Measurements from ENCODE around the gene PLCD4.
A peak's percentile ranks its signal among the peaks of the same experiment; 100 is the strongest.

PLCD4 gene
- 0.24 to 1.1 (median 0.75) reads per million in 4 experiments for total RNA-seq

DNA sequence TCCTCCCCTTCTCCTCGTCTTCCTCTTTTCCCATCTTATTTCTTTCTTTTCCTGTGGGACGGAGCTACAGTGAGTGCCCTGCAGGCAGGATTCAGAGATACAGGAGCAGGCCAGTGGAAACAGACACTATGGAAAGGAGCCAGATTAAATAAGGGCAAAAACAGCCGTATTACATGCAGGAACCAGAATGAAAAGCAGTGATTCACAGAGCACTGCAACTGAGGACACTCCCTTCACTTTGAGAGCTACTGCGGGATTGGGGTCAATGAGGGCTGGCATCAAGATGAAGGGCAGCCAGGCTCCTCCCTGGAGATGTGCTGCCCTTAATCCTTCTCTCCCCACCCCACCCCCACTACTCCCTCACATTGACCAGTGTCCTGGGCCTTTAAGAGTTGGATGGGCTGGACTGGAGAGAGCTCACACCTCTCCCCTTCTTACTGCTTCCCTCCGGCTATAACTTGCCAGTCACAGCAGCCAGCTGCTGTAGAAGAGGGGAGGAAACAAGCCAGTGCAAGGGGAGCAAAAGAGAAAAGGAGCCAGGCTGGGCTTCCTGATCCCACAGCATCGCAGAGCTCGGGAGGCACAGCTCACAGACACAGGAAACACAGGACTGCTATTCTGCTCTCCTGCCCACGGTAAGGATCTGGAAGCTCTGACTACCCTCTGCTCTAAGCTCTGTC is at the start of gene PLCD4:
Gene PLCD4 (plus strand): TSS at position 464 of the 680 bp plus-strand sequence. CDS start 7,841 bp downstream, outside the sequence.
- DNase-seq: no peak

DNA sequence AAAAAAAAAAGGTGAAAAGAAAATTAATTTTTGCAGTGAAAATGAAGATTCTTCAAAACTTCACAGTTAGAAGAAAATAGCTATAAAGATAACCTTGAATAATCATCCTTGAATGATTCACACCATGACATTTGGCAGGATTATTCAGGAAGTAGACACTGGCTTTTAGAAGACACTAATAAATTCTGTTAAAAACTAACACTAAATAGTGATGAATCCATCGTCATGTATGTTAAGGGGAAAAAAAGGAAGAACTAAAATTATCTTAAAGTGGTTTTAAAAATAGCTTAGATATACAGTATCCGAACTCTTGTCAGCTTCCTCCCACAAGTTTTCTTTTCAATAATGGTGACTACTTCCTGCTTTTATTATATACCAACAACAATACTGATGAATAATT is 49.8 kb upstream of the PLCD4 start:
- DNase-seq: no peak

DNA sequence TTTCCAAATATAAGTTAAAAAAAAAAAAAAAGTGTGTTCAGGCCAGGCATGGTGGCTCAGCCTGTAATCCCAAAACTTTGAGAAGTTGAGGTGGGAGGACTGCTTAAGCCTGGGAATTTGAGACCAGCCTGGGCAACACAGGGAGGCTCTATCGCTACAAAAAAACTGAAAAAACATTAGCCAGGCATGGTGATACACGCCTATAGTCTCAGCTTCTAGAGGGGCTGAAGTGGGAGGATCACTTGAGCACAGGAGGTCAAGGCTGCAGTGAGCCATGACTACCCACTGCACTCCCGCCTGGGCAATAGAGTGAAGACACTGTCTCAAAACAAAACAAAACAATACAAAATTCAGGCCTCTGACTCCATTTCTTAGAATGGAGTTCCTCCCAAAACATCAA is 48.7 kb upstream of the PLCD4 start:
- DNase-seq: no peak

DNA sequence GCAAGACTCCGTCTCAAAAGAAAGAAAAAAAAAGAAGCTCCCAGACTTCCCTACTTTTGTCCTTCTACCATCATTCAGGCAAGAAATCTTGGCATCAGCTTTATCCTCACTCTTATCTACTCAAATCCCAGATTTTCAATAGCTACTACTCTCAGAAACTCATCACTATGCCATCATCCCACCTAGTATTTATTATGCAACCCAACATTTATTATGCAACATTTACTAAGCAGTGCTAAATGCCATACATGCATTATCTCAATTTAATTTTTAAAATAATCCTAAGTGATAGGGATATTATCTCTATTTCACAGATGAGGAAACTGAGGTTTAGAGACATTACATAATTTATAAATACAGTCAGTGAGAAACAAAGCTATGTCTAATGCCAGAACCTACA is 43.6 kb upstream of the PLCD4 start:
- DNase-seq: no peak

DNA sequence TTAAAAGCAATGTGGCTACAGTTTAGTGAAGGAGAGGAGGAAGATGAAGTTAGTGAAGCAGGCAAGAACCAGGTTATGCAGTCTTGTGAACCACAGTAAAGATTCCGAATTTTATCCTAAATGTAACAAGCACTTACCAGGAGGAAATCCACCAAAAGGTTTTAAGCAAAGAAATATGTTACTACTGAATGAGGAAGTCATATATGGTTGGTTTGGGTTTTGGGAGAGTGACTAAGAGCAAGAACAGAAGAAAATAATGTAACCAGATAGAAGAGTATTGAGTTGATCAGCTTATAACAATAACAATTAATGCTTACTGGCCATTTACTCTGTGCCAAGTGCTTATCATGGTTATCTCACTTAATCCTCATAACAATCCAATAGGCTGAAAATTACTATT is 41.4 kb upstream of the PLCD4 start:
- DNase-seq: no peak

DNA sequence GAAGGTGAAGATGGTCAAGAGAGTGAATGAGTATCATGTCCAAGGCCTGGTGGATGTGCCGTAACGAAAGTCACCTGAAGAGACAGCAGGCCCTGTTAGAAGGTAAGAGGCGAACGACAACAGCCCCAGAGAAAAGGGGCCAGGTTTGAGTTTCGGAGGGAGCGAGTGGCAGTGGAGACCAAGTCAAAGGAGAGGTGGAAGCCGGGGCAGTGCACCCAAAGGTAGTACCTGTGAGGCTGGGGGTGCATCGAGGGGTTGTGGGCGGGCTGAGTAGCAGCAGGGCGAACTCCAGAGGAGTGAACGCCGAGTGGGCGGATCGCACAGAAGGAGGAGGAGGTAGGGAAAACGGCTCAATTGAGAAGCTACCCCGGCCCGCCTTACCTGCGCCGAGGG is 39.9 kb upstream of the PLCD4 start:
- DNase-seq: peak; percentile 74

DNA sequence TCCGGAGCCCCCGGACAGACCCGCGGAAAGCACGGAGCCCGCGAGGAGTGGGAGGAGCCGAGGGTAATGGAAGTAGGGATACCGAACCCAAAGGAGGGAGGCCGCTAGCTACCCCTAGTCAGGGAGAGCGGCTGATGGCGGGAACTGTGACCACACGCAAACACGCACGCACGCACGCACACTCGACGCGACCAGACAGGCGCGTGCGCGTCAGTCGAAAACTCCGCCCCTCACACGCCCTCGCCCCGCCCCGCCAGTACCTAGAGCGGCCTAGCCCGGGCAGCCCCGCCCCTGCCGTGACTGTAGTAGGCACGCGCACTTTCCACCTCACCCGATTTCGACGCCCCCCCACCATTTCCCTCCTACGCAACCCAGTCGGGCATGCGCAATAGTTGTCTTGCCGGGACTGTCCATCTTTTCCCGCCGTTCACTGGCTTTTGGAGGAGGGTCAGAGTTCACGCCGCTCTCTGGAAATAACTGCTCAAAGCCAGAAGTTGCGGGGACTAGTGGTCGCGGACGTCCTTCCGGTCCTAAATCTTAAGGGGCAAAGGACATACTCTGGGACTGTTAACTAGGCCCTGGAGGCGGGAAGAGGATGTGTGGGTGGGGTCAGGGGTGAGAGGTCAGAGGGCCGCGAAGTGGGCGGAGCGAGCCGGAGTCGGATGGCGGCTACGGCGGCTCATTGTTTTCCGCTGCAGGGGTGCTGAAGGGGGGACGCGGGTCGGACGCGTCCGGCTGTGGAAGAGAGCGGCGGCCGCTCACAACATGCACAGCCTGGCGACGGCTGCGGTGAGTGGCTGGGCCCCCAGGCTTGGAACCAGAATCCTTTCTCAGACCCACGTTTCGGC is 39.3 kb upstream of the PLCD4 start, which contains the start of the genes CNOT9 and USP37:
Gene CNOT9 (plus strand): TSS at position 650 of the 848 bp plus-strand sequence. CDS start 116 bp downstream, at position 766.
Gene USP37 (minus strand): TSS at position 162 of the 848 bp plus-strand sequence. CDS start 9,698 bp downstream, outside the sequence.
- peak; percentile 100 for DNase-seq

DNA sequence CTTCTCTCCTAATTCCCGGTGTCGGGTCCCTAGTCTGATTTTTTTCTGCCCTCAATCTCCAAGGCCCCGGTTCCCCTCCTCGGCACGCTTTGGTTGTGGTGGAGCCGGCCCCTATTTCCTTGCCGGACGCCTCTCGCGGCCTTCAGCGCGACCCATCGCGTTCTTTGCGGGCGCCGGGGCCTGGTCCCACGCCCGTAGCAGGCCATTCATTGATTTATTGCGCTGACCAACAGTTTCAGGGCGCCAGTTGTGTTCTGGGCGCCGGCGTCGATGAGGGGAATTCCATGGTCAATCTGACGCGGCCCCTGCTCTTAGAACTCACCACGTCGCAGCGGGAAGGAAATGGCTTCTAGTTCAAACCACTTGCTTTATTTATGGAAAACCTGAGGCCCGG is 38.7 kb upstream of the PLCD4 start:
- peak; percentile 54 for DNase-seq

DNA sequence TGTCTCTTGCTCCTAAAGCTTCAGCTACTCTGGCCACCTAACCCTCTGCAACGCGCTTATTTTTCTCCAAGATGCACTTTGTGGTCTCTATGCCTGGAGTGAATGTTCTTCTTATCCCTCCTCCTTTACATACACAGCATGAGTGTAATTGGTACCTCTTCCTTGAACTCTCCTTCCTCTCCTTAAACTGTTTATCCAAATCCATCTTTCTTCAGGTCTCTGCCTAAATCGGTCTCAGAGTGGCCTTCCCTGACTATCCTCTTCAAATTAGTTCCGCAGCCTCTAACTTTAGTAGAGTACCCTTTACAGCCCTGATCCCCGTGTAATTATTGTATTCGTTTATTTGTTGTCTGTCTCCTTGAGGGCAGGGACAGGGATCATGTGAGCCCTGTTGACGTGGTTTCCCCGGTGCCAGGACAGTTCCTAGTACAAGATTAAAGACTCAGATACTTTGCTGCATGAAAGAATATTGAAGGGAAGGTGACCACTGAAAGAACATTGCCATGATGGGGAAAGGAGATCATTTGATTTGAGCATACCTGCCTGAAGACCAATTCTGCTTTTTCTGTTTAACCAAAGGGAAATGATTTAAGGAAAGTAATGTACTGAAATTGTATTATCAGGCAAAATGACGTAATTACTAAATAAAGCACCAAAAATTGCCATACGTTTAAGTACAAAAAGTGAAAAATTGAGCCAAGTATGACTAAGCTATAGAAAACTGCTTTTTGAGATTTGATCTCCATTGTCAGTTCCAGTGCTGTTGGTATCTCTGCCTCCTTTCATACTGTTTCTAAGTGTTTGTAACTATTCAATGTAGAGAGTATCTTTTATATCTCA is 37.8 kb upstream of the PLCD4 start:
- no peak for DNase-seq

DNA sequence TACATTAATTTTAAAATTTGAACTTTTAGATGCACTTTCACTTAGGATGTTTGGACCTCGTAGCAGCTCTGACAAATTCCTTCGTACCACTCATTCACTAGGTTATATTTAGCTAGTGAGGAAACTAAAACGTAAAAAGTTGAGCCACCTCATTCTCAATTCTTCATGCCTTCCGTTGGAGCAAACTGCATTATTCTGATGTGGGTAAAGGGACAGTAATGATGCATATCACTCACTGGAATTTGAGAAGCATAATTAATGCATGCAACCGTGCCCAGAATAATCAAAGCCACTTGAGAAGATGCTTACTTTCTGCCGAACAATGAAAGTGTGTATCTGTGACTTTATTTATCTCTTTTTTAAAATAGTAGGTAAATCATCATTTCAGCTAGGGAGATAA is 36.8 kb upstream of the PLCD4 start:
- no peak for DNase-seq

DNA sequence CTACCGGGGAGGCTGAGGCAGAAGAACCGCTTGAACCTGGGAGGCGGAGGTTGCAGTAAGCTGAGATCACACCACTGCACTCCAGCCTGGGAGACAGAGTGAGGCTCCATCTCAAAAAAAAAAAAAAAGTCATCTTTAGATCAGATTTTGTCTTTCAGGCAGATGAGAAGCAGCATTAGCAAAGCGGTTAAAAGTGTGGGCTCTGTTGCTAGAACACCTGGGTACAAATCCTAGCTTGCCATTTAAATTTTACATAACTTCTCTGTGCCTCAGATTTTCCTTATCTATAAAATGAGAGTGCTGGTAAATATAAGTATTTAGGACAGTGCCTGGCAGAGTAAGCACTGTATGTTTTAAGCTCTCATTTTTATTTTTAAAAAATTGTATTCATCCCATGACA is 30.8 kb upstream of the PLCD4 start:
- no peak for DNase-seq

DNA sequence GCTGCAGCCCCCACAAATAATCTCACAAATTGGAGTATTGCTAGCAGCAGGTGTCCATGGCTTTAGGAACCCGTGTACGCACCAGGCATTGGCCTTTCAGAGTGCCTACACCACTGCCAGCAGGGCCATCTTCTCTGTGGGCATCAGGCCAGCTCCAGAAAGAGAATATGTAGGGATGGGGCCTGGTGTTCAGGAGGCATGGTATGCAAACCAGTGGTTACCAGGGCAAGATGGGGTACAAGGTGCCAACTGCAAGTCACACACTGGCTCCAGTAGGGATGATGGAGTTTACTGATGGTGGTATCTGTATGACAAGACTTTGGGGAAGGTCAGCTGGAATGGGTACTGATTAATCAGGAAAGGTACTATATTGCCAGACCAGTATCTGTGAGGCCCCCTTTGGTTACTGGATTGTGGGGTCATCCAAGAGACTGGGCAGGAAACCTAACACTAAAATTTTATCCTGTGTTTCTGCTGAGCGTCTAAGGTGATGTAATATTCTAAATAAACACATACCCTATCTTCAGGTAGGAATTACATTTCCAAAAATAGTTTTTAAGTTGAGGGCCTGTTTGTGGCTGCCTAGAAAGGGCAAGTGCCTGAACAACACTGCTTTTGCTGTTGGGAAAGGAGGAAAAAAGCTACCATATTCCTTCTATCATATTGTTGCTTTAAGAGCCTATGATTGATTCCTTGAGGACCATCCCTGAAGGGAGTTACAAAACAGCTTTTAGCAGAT is 30.0 kb upstream of the PLCD4 start:
- no peak for DNase-seq

DNA sequence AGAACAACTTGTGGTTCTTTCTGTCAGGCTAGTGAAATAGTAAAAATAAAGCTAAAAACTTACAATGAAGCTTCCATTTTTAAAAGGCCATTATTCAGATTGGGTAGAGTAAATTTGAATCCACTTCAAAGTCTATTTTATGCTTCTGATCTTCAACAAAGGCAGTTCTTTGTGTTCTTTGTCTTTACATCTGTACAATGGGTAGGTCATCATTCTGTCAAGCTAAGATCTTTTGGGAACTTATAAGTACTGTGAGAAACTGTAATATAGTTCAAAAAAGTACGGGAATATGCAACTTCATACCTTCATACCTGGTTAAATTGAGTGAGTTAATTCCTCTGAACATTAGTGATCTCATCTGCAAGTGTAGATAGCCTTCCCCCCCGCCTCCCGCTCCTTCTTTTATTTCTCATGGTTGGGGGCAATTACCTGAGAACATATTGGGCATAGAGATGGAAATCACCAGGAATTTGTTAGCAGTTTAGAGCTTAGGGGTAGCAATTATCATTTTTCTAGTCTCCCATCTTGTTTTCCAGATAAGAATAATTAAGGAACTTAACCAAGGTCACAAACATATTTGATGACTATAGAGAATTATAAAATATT is 29.3 kb upstream of the PLCD4 start:
- DNase-seq: no peak

DNA sequence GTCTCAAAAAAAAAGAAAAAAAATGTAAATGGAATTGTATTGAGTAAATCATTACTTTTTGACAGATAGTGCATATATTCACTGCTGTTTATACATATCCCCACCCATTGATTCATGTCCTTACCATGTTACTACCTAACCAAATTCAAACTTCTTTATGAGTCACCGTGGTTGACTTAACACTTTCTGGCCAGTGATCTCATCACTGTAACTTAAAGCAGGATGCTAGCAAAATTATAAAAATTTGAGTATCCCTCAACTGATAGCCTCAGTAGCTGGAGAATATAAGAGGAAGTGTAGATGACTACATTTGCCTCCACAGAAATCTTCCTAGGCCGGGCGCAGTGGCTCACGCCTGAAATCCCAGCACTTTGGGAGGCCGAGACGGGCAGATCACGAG is 25.6 kb upstream of the PLCD4 start:
- no peak for DNase-seq

DNA sequence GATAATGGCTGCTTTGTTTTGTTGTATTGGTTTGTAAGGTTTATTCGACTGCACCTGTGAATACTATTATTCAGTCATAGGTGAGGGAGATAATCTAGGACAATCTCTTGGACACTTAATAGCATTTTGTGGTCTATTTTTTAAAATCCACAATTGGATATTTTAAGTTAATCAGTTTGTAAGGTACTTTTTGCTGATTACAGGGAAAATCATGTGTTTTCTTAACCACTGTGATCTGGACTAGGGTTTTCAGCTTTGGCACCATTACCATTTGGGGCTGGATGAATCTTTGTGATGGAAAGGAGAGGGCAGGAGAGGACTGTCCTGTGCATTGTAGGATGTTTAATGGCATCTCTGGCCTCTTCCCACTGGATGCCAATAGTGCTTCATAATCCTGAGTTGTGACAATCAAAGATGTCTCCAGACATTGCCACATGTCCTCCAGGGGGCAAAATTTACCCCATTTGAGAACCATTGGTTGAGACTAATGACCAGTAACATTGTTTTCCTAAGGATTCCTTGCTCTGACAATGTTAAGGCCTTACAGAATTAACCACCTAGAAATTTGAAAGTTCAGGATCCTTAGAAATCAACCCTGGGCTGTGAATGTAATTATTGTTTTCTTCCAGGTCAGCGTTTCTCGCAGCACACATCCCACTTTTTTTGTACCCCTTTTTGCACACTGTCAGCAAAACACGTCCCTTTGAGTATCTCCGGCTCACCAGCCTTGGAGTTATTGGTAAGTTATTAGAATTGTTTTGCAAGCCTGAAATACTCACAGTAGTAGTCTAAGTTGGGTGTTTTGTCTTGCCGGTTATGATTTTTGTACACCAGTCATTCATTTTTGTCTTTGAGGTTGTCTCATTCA is 23.5 kb upstream of the PLCD4 start:
- DNase-seq: no peak

DNA sequence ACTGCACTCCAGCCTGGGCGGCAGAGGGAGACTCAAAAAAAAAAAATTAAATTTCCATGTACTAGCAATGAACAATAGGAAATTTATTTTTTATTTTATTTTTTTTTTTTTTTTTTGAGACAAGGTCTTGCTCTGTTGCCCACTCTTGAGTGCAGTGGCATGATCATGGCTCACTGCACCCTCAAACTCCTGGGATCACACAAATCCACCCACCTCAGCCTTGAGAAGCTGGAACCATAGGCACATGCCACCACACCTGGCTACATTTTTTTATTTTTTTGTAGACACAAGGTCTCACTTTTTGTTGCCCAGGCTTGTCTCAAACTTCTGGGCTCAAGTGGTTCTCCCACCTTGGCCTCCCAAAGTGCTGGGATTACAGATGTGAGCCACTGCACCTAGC is 22.2 kb upstream of the PLCD4 start:
- DNase-seq: no peak

DNA sequence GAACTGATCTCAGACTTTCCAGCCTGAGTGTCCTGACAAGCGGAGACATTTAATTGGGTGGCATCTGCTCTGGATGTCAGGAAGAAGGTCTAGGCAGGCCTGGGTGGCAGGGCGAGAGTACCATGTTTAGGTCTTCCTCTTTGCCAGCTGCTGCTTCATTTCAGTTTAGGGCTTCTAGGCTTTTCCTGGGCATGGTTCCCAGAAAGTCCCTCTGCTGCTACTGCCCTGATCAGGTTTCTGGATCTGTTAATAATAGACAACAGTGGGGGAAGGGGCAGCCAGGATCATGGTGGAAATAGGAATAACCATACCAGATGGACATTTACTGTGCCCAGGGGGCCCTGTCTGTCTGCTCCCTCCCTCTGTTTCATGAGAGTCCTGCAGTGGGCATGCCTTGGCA is 2.3 kb upstream of the PLCD4 start:
- DNase-seq: no peak

DNA sequence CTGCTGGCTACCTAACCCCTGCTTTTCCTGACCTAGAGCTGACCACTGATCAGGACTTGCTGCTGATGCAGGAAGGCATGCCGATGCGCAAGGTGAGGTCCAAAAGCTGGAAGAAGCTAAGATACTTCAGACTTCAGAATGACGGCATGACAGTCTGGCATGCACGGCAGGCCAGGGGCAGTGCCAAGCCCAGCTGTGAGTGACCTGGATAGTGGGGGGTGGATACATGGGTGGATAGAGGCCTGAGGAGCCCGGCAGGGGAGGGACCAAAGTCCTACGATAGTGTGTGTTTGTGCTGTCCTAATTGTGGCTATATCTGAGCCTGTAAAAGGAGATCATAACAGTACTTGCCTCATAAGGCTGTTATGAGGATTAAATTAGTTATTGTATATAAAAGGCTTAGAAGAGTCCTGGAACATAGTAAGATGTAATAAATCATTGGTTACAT is 8.2 kb downstream of the PLCD4 start:
- no peak for DNase-seq

DNA sequence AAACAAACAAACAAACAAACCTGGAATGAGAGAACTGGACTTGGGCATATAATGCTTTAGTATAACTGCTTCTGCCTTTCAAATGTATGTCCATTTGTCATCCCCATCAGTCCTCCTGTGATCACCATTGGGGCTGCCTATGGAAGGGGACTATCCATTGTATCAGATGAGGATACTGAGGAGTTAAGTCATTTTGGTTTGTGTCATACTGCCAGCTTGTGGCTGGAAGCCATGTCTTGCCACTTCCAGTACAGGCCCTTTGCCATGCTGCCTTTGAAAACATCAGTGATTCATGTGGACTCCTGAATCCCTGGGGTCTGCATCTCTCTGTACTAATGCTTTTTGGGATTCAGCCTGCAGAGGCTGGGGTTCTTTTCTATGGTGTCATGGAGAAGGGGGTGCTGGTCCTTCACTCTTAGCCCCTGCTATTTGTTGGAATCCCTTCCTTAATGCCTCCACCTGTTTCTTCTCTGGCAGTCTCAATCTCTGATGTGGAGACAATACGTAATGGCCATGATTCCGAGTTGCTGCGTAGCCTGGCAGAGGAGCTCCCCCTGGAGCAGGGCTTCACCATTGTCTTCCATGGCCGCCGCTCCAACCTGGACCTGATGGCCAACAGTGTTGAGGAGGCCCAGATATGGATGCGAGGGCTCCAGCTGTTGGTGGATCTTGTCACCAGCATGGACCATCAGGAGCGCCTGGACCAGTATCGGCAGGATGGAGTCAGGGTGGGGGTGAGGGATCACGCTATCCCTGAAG is 10.6 kb downstream of the PLCD4 start:
- DNase-seq: no peak

DNA sequence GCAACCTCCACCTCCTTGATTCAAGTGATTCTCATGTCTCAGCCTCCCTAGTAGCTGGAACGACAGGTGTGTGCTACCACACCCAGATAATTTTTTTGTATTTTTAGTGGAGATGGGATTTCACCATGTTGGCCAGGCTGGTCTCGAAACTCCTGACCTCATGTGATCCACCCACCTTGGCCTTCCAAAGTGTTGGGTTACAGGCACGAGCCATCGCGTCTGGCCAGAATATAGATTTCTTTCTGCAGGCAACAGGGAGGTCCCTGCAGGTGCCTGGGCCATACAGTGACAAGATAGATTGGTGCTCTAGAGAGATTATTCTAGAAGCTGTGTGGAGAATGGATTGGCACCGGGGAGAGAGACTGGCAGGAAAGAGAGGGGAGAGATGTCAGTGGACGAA is 13.3 kb downstream of the PLCD4 start:
- DNase-seq: no peak

Measured in effector CD8-positive, alpha-beta T cell (primary cell).